ENCODE data around the gene CYP2W1. TPM values are rescaled to one million over a fixed set of nuclear protein-coding genes. Genes with fewer than 3 reads are reported as not detected.

The CYP2W1 gene
- total RNA-seq, 1 donor from 2014 or later, result not detected

DNA sequence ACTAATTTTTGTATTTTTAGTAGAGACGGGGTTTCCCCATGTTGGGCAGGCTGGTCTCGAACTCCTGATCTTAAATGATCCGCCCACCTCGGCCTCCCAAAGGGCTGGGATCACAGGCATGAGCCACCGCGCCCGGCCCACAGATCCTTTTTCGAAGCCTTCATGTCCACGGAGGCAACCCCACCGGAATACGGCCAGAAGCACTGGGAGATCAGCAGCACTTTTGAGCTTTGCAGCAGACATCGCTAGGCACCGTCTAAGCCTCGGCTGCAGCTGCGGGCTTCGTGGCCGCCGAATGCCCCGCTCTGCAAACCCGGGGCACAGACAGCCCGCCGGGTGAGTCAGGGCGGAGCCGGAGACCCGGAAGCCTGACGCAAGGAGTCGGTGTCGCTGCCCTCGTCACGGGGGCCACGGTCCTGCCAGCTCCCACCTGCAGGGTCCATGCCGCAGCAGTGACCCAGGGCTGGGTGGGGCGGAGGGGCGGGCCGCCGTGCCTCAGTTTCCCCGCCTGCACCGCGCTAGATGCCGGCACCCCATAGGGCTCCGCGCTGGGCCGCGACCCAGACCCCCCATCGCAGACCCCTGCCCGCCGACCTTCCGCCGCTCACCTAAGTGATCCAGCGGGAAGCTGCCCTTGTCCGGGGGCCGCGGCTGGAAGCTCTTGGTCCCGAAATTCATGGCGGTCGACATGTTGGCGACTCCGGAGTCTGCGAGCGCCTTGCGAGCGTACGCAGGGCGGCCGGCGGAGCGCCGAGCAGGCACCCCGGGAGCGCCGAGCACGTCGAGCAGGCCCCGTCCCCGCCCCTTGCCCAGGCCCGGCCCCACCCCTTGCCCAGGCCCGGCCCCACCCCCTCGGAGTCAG is 7.9 kb upstream of the CYP2W1 start, which contains the start of gene COX19:
COX19 (minus strand) TSS at position 730 of the 862 bp plus-strand sequence; CDS start at position 690, 40 bp downstream.
- FAIRE-seq (no peak), DNase-seq (ENCODE audit: low read depth) (peak; percentile 72)
- no peaks in the 10 kb centered on the region for H3K27me3 ChIP-seq (ENCODE audit: insufficient read depth, low read length)
- Mint-ChIP-seq H3K4me1 (ENCODE audit: low read depth, unreplicated experiment) (peaks cover 8% of the 10 kb centered on the region), H3K4me3 (ENCODE audit: unreplicated experiment) (peak within 1 kb of the TSS; percentile 96), H3K27ac (ENCODE audit: unreplicated experiment) (peak within 1 kb of the TSS; percentile 94), H3K27me3 (ENCODE audit: low read depth, unreplicated experiment) (no peaks in the 10 kb centered on the region), H3K36me3 (ENCODE audit: low read depth, unreplicated experiment) (peaks cover 5% of the 10 kb centered on the region), H3K9me3 (ENCODE audit: unreplicated experiment) (no peaks in the 10 kb centered on the region)
- H3K4me3 ChIP-seq (ENCODE audit: insufficient read depth, low read depth, low read length), result peak within 1 kb of the TSS; percentile 94
- no peak for TF ChIP-seq EZH2 (IDR thresholded peaks at IDR 0.05; ENCODE audit: insufficient read depth, low read length)
- TF ChIP-seq, protein P1, sequence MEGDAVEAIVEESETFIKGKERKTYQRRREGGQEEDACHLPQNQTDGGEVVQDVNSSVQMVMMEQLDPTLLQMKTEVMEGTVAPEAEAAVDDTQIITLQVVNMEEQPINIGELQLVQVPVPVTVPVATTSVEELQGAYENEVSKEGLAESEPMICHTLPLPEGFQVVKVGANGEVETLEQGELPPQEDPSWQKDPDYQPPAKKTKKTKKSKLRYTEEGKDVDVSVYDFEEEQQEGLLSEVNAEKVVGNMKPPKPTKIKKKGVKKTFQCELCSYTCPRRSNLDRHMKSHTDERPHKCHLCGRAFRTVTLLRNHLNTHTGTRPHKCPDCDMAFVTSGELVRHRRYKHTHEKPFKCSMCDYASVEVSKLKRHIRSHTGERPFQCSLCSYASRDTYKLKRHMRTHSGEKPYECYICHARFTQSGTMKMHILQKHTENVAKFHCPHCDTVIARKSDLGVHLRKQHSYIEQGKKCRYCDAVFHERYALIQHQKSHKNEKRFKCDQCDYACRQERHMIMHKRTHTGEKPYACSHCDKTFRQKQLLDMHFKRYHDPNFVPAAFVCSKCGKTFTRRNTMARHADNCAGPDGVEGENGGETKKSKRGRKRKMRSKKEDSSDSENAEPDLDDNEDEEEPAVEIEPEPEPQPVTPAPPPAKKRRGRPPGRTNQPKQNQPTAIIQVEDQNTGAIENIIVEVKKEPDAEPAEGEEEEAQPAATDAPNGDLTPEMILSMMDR (IDR thresholded peaks at IDR 0.05; ENCODE audit: insufficient read depth, low read depth, low read length), result no peak
- H4K20me1 ChIP-seq (ENCODE audit: insufficient read depth, low read length), result peaks cover 40% of the 10 kb centered on the region
- H3K36me3 ChIP-seq (ENCODE audit: insufficient read depth, low read length), result peaks cover 15% of the 10 kb centered on the region
- H3K9ac ChIP-seq (ENCODE audit: low read length), result peak within 1 kb of the TSS; percentile 98
- peaks cover 8% of the 10 kb centered on the region for H3K4me1 ChIP-seq (ENCODE audit: insufficient read depth, low read length)
- H2AFZ ChIP-seq (ENCODE audit: low read depth, low read length), result peak within 1 kb of the TSS; percentile 94
- peak within 1 kb of the TSS; percentile 94 for H3K27ac ChIP-seq (ENCODE audit: low read depth, low read length)
- no peaks in the 10 kb centered on the region for H3K9me3 ChIP-seq (ENCODE audit: insufficient read depth, low read depth, low read length)
- peaks cover 51% of the 10 kb centered on the region for H3K79me2 ChIP-seq (ENCODE audit: insufficient read depth, low read length)
- peak within 1 kb of the TSS; percentile 91 for H3K4me2 ChIP-seq (ENCODE audit: low read length)

- Mint-ChIP-seq H3K36me3 (ENCODE audit: low read depth, unreplicated experiment) (peaks cover 2% of the 10 kb centered on the region), H3K27ac (ENCODE audit: unreplicated experiment) (no peak overlapping the region), H3K4me1 (ENCODE audit: low read depth, unreplicated experiment) (peaks cover 8% of the 10 kb centered on the region), H3K9me3 (ENCODE audit: unreplicated experiment) (no peaks in the 10 kb centered on the region), H3K27me3 (ENCODE audit: low read depth, unreplicated experiment) (no peaks in the 10 kb centered on the region), H3K4me3 (ENCODE audit: unreplicated experiment) (peak overlapping the region; percentile 70)
- Histone ChIP-seq H3K27me3 (ENCODE audit: insufficient read depth, low read length) (no peaks in the 10 kb centered on the region), H4K20me1 (ENCODE audit: insufficient read depth, low read length) (peaks cover 34% of the 10 kb centered on the region), H3K4me1 (ENCODE audit: insufficient read depth, low read length) (peaks cover 8% of the 10 kb centered on the region), H2AFZ (ENCODE audit: low read depth, low read length) (peak overlapping the region; percentile 87), H3K9me3 (ENCODE audit: insufficient read depth, low read depth, low read length) (no peaks in the 10 kb centered on the region), H3K4me3 (ENCODE audit: insufficient read depth, low read depth, low read length) (peak overlapping the region; percentile 51), H3K4me2 (ENCODE audit: low read length) (peak overlapping the region; percentile 91), H3K36me3 (ENCODE audit: insufficient read depth, low read length) (peaks cover 15% of the 10 kb centered on the region), H3K79me2 (ENCODE audit: insufficient read depth, low read length) (peaks cover 43% of the 10 kb centered on the region), H3K9ac (ENCODE audit: low read length) (peak overlapping the region; percentile 66), H3K27ac (ENCODE audit: low read depth, low read length) (no peak overlapping the region)
- no peak for FAIRE-seq
- DNase-seq (ENCODE audit: low read depth), result no peak
- TF ChIP-seq, protein P1 (IDR thresholded peaks at IDR 0.05; ENCODE audit: insufficient read depth, low read depth, low read length), result no peak
- TF ChIP-seq EZH2 (IDR thresholded peaks at IDR 0.05; ENCODE audit: insufficient read depth, low read length), result no peak
These were observed 7.1 kb upstream of the CYP2W1 start for GRCh38 chr7:975702-976473.
